Inferior parietal cortex (tissue), 1 donor: ENCODE results near the gene ADORA2B.

Experiments used
- DNase-seq: peaks from one replicate; pipeline ENCODE4 v3.0.0-alpha.2; 2016; ENCODE audit errors: extremely low spot score

ADORA2B gene

GRCh38 chr17:15996322-15996721, 51.4 kb downstream of the ADORA2B start:
- no peak for DNase-seq

DNA sequence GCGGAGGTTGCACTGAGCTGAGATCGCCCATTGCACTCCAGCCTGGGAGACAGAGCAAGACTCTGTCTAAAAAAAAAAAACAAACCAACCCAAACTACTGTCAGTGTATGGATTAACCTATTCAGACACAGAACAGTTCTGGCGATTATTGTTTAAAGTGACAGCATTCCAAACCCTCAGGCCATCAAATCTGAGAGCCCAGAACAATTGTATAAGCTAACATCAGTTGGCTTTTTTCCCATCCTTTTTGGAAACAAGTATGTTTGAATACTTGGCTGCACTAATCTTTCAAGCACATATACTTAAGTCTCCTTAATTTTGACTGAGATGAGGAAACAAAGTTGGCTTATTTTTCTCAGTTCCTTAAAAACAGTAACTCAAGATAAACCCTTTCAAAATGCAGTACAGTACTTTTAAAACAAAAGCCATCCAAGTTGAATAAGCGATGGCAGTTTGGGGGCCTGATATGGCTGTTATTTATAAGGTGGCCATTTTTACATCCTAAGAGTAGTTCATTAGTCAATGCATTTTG, 53.2 kb downstream of the ADORA2B start:
- no peak for DNase-seq

DNA sequence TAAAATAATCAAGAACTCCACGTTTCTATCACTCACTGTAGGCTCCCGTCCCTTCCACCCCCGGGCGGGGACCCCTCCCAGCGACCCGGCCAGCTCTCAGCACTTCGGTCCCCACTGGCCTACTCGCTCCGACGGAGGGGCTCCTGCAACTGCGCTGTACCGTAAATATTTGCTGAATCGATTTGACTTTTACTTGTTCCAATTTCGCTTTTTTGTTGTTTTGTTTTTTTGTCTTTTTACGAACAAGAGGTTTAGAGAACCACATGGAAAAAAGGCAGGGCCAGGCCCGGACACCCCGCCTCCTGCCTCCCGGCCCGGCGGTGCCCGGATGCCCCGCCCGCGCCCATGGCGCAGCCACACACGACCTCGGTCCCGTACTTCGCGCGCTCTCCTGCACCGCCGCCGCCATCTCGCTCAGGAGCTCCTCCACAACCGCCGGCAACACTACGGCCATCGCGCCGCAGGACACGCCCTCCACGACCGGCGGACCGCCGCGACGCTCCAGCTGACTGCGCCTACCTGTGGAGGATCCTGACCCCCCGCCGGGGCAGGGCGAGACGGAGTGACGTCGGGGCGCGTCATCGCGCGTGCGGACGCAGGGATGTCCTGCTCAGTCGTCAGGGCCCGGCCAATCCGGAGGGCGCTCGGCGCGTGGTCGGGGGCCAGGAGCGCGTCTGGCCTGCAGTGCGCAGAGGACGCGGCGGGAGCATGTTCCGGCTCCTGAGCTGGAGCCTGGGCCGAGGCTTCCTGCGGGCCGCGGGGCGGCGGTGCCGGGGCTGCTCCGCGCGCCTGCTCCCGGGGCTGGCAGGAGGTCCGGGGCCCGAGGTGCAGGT, 54.4 kb downstream of the ADORA2B start, which contains the start of the genes TTC19 and ZSWIM7:
TTC19 (plus strand) TSS at position 684 of the 833 bp plus-strand sequence; CDS start at position 709, 25 bp downstream.
ZSWIM7 (minus strand) TSS at position 564 of the 833 bp plus-strand sequence; CDS start at position 454, 110 bp downstream.
- peak; percentile 95 for DNase-seq

GRCh38 chr17:15999974-16000827, 55.3 kb downstream of the ADORA2B start:
- peak; percentile 34 for DNase-seq

GRCh38 chr17:16001226-16001897, 56.4 kb downstream of the ADORA2B start:
- no peak for DNase-seq

GRCh38 chr17:16002708-16003260, 57.9 kb downstream of the ADORA2B start:
- DNase-seq: no peak

DNA sequence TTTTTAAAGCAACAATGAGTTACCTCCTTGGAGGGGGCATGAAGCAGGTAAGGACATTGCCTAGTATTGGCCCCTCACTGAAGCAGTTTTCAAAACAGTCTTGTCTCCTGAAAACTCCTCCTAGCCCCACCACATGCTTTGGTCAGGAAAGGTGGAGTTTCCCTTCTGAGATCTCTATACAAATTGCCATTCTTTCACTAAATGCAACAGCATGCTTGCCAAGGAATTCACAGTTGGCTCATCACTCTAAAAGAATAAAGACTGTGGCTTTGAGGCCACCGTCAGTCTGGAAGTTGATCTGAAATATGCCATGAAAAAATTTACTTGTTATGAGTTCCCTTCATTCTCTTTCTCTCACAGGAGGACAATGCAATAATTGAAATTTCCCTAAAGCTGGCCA, 58.9 kb downstream of the ADORA2B start:
- DNase-seq: no peak

DNA sequence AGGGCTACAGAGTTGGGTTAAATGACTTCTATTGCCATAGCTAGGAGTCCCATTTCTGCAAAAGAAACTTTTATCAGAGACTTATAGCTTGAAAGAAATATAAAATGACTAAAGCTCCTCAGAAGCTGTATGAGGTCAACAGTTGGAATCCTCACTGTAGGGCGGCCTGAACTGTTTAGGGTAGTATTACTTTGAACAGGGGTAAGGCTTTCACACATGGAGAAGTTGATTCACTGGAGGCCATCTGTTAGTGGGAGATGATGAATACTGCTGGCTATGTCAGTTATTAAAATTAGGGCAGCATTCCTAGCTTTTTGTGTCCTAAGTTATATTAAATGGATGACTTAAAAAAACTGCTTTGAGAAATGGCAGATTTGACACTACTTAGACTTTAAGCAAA, 60.7 kb downstream of the ADORA2B start:
- no peak for DNase-seq

GRCh38 chr17:16007439-16007838, 62.5 kb downstream of the ADORA2B start:
- DNase-seq: no peak

GRCh38 chr17:16013943-16014407, 69.0 kb downstream of the ADORA2B start:
- DNase-seq: no peak

DNA sequence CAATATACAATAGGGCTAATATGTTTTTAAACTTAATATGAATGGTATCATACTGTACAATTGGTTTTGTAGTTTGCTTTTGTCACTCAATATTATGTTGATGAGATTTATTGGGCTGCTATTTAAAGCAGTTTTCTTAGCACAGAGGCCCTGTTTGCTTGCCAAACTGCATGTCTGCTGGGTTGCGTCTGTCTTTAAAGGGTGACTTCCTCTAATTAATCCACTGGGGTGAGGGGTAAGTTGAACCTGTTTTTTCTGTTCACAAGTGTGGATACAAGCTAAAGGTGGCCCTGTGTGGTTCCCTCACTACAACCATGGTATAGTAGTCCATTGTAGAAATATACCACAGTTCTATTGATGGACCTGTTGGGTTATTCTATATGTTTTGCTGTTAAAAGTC, 74.4 kb downstream of the ADORA2B start:
- no peak for DNase-seq

DNA sequence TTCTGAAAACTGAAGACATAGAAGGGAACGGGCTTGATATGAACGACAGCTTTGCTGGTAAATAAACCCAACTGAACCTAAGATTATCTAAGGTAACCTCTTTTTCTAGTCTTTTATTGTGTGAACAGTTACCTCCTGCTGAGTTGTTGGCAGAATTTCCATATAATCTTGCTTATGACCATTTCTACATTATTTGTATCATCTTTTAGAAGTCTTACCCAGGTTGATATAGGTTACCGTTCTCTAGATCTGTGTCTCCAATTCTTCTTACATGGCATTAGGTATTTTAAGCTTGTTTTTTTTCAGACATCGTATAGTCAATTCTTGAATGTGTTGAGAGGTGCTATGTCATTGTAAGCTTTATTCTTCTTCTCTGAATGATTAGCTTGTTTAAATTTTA, 79.0 kb downstream of the ADORA2B start:
- no peak for DNase-seq

DNA sequence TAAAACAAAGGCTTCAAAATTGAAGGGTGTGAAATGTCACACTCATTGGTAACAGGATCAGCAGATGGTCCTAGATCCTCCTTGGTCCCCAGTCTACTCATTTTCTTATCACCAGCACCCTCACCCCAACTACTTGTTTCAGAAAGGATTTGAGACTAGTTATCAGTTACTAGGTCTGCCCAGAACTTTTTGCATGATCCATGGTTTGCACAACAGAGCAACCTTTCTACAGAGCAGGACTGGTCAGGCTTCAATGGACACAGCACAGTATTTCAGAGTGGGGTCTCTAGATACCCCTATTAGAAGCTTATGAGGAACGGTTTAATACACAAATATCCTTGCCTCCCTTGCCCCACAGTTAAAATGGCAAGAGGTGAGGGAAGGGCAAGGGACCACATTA, 80.3 kb downstream of the ADORA2B start:
- no peak for DNase-seq
